ENCODE results near the gene TPSB2.
"Not testable (repeated sequence)": the region's sequence is repeated elsewhere in the genome, so short reads cannot be mapped to it uniquely, and the experiment has no call there.

Gene TPSB2

DNA sequence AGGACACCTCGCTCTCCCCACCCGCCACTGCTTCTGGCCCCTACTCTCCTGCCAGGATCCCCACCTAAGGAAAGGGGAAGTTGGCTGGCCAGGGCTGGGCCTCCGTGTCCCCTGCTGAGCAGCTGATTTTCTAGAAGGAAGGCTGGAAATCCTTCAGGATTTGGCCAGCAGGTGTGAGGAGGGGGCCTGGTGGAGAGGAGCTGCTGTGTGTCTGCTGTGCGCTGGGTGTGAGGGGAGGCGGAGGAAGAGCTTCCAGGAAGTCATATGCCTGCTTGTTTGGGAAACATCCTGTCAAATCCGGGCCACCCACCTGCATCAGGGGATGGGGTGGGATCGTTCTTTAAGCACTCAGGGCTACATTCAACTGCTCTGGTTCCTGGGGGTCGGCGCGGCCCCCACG, 33.5 kb downstream of the TPSB2 start:
- no peak overlapping the region for H3K27ac ChIP-seq
- TF ChIP-seq, protein P1, sequence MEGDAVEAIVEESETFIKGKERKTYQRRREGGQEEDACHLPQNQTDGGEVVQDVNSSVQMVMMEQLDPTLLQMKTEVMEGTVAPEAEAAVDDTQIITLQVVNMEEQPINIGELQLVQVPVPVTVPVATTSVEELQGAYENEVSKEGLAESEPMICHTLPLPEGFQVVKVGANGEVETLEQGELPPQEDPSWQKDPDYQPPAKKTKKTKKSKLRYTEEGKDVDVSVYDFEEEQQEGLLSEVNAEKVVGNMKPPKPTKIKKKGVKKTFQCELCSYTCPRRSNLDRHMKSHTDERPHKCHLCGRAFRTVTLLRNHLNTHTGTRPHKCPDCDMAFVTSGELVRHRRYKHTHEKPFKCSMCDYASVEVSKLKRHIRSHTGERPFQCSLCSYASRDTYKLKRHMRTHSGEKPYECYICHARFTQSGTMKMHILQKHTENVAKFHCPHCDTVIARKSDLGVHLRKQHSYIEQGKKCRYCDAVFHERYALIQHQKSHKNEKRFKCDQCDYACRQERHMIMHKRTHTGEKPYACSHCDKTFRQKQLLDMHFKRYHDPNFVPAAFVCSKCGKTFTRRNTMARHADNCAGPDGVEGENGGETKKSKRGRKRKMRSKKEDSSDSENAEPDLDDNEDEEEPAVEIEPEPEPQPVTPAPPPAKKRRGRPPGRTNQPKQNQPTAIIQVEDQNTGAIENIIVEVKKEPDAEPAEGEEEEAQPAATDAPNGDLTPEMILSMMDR (IDR thresholded peaks at IDR 0.05): no peak
- TF ChIP-seq ZFX (IDR thresholded peaks at IDR 0.05; ENCODE audit: borderline replicate concordance): no peak

DNA sequence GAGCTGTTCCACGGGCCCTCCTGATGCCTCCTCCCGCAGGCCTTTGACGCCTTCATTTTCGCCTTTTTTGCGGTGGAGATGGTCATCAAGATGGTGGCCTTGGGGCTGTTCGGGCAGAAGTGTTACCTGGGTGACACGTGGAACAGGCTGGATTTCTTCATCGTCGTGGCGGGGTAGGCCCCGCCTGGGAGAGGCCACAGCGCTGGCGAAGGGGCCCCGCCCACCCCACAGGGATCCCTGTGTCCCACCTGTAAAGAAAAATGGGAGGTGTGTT, 34.7 kb downstream of the TPSB2 start:
- TF ChIP-seq, protein P1 (IDR thresholded peaks at IDR 0.05): no peak
- no peak for TF ChIP-seq ZFX (IDR thresholded peaks at IDR 0.05; ENCODE audit: borderline replicate concordance)
- H3K27ac ChIP-seq: no peak overlapping the region

DNA sequence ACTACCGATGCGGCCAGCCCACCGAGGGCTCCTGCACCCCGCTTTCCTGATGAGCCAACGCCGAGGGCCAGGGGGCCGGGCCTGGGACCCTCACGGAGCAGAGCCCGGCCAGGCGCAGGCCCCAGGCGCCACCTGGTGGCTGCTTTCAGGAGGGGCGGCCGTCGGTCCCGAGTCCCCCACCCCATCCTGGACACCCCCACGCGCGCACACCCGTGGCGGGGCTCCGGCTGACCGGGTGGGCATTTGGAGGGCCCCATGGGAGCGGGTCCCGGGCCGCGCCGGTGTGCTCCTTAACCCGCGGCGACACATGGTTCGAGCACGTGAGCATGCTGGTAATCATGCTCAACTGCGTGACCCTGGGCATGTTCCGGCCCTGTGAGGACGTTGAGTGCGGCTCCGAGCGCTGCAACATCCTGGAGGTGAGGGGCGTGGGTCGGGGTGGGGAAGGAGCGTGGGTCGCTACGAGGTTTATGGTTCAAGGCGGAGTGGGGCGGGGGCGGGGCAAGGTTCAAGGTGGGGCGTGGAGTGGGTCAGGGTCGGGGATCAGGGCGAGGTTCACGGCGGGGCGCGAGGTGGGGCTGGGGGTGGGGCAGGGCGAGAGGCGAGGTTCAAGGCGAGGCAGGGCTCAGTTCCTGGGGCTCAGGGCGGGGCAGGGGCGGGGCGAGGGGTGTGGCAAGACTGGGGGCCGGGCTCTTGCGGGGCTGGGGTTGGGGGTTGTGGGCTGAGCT, 35.2 kb downstream of the TPSB2 start:
- no peak for TF ChIP-seq ZFX (IDR thresholded peaks at IDR 0.05; ENCODE audit: borderline replicate concordance)
- TF ChIP-seq, protein P1 (IDR thresholded peaks at IDR 0.05): peak; percentile 86
- H3K27ac ChIP-seq: no peak overlapping the region

DNA sequence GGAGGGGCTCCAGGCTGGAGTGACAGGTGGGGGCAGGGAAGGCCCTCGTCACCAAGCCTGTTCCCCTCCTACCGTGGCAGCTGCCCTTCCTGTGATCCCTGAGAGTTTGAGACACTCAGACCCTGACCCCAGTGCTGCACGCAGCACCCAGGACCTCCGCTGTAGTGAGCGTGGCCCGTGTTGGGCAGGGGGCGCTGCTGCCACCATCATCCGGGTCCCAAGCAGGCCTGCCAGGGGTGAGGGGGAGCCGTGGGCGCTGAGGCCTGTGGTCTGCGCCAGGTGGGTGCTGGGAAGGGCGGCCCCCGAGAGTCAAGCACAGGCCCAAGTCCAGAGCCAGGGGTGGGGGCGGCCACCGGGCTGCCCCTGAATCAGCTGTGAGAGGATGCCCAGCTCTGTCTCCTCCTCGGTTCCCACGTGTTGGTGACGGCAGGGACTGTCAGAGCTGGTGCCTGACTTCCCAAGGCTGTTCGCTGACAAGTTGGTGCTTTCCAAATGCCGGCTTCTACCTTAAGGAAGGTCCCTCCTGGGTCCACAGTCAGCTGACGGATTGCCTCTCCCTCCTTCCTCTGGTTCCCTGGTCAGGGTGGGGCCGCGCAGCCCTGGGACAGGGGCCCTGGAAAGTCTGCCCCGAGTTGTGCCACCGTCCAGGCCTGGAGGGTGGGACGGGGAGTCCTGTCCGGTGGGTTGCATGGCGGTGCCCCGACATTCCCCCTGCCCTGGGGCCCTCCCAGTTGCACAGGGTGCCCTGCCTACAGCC, 36.0 kb downstream of the TPSB2 start:
- no peak for TF ChIP-seq ZFX (IDR thresholded peaks at IDR 0.05; ENCODE audit: borderline replicate concordance)
- TF ChIP-seq, protein P1 (IDR thresholded peaks at IDR 0.05): no peak
- no peak overlapping the region for H3K27ac ChIP-seq

DNA sequence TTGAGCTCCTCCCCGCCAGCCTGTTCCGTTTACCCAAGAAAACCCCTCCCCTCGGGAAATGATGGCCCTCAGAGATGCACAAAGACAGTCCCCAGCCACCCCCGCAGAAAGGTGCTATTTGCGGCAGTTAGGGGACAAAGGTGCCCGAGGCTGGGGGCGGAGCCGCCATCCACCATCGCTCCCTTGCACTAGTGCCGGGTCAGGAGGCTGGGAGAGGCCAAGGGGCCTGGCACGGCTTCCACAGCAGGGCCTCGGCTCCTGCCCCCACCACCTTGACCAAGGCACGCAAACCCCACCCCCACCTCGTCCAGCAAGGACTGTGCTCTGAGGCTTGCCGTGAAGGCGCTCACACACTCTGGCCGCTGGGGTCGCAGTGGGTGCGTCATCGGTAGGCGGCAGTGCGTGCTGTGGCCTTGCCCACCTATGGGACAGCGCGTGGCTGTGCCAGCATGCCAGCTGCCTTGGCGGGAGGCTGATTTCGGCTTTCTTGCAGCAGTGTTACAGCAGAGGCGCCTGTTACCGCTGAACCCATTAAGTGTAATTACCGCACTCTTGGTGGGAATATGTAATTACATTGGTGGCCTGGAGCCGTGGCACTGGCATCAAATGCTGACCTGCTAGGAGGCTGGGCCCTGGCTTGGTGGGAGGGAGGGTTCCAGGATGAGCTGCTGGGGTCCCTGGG, 36.7 kb downstream of the TPSB2 start:
- H3K27ac ChIP-seq: no peak overlapping the region

DNA sequence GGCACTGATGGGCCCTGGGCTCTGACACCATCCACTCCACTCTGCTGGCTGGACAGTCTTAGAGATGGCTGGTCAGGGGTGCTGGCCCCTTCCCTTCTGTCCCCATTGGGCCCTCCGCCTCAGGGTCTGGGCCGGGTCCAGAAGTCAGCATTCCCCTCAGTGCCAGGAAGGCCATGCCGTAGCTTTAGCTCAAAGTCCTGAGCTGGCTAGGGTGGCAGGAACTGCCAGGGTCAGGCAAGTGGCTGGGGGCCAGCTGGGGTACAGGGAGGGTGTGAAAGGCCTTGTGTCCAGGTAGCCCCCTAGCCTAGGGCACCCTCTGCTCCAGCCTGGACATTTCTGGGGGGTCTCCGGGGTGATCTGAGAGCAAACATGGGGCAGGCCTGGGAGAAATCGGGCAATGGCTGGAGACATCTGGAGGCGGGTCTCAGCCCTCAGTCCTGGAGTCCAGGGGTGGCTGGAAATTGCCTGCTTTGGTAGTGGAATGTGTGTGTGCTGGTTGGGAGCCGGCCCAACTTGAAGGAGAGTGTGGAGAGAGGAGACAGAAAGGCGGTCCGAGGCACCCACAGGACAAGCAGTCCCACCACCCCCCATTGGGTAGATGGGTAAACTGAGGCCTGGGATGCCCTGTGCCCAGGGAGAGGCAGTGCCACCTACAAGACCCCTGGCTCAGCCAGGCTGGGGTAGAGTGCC, 37.5 kb downstream of the TPSB2 start:
- no peak for TF ChIP-seq ZFX (IDR thresholded peaks at IDR 0.05; ENCODE audit: borderline replicate concordance)
- TF ChIP-seq, protein P1 (IDR thresholded peaks at IDR 0.05): no peak

More for the DNA sequence above, 36.7 kb downstream of the TPSB2 start:
- TF ChIP-seq, protein P1 (IDR thresholded peaks at IDR 0.05): peak; percentile 23
- no peak for TF ChIP-seq ZFX (IDR thresholded peaks at IDR 0.05; ENCODE audit: borderline replicate concordance)

DNA sequence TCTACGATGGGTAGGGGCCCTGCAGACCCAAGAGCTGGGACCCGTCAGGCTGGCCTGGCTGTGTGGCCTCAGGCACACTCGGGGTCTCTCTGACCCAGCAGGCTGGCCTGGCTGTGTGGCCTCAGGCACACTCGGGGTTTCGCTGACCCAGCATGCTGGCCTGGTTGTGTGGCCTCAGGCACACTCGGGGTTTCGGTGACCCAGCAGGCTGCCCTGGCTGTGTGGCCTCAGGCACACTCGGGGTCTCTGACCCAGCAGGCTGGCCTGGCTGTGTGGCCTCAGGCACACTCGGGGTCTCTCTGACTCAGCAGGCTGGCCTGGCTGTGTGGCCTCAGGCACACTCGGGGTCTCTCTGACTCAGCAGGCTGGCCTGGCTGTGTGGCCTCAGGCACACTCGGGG, 39.2 kb downstream of the TPSB2 start:
- H3K27ac ChIP-seq: not testable (repeated sequence)

More for the DNA sequence above, 37.5 kb downstream of the TPSB2 start:
- H3K27ac ChIP-seq: no peak overlapping the region
